Measurements from ENCODE around the gene SPRR2E. TPM values are rescaled to one million over a fixed set of nuclear protein-coding genes. Genes with fewer than 3 reads are reported as not detected.

The SPRR2E gene
- total RNA-seq, 4 donors from 2014 or later = not detected

Small RNAs within 50 kb of the gene (small RNA-seq; reads per million reads assigned to genes)
- 0 reads per million in 4 donors for gene SPRR2C

Other genes with a start within 250 kb of the SPRR2E start
- not detected for gene LCE7A, start 234.5 kb downstream of the SPRR2E start, total RNA-seq
- gene SMCP, start 216.2 kb downstream of the SPRR2E start, total RNA-seq = not detected
- gene IVL, start 186.0 kb downstream of the SPRR2E start, total RNA-seq = not detected
- gene SPRR5, start 147.3 kb downstream of the SPRR2E start, total RNA-seq = not detected
- not detected for gene SPRR4, start 123.9 kb downstream of the SPRR2E start, total RNA-seq
- gene SPRR1A, start 110.4 kb downstream of the SPRR2E start, total RNA-seq = not detected
- not detected for gene SPRR3, start 92.8 kb downstream of the SPRR2E start, total RNA-seq
- gene SPRR1B, start 63.3 kb downstream of the SPRR2E start, total RNA-seq = not detected
- gene SPRR2D, start 53.4 kb downstream of the SPRR2E start, total RNA-seq = not detected
- gene SPRR2A, start 37.0 kb downstream of the SPRR2E start, total RNA-seq = not detected
- not detected for gene SPRR2B, start 22.9 kb downstream of the SPRR2E start, total RNA-seq
- not detected for gene SPRR2F, start 19.0 kb upstream of the SPRR2E start, total RNA-seq
- gene SPRR2G, start 56.4 kb upstream of the SPRR2E start, total RNA-seq = not detected
- gene LELP1, start 108.9 kb upstream of the SPRR2E start, total RNA-seq = not detected
- gene PRR9, start 123.1 kb upstream of the SPRR2E start, total RNA-seq = not detected
- not detected for gene LORICRIN, start 165.2 kb upstream of the SPRR2E start, total RNA-seq
- gene PGLYRP3, start 218.4 kb upstream of the SPRR2E start, total RNA-seq = not detected